MM.1S (cell line): Measurements from ENCODE around the gene POLR1D.

Source experiments
- EZH2 ChIP-seq: fragments of 300-600 bp; sonication (generic); optimal IDR thresholded peaks from 2 replicates; pipeline ENCODE3; 2017; ENCODE audit warnings: low read depth, mild to moderate bottlenecking, antibody characterized with exemption, low read length, mixed read lengths
- EZH2phosphoT487 ChIP-seq: fragments of 300-600 bp; sonication (generic); IDR thresholded peaks from 2 replicates; pipeline ENCODE4 v1.6.1; 2018; ENCODE audit warnings: antibody characterized with exemption, low read length
- TF ChIP-seq, protein P1 (sequence below): fragments of 300-600 bp; sonication (generic); IDR thresholded peaks from 2 replicates; pipeline ENCODE4 v1.5.1; 2016; ENCODE audit warnings: antibody characterized with exemption, low read length, mixed read lengths

DNA sequence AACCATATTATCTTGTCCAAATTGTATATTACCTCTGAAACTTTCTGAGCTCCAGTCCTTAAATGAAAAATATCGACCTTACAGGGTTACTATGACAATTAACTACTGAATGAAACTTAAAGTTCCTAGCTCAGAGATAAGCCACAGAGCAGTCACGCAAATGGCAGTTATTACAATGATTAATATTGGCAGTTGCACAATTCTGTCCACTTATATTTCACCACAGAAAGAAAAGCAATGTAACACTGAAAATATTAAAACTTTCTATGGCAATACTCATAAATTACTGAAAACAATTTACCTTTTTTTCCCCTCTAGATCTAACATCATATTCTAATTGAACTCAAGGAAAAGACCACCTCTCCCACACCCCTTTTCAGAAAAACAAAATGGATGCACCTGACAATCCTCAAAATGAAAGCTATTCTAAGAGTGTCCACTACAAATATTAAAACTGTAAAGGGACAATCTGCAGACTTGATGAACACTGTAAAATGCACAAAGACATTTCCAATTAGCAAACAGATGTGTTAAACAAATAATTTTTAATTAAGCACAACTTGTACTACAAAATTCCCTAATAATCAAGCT lies 16.0 kb upstream of the POLR1D start:
- TF ChIP-seq, protein P1, sequence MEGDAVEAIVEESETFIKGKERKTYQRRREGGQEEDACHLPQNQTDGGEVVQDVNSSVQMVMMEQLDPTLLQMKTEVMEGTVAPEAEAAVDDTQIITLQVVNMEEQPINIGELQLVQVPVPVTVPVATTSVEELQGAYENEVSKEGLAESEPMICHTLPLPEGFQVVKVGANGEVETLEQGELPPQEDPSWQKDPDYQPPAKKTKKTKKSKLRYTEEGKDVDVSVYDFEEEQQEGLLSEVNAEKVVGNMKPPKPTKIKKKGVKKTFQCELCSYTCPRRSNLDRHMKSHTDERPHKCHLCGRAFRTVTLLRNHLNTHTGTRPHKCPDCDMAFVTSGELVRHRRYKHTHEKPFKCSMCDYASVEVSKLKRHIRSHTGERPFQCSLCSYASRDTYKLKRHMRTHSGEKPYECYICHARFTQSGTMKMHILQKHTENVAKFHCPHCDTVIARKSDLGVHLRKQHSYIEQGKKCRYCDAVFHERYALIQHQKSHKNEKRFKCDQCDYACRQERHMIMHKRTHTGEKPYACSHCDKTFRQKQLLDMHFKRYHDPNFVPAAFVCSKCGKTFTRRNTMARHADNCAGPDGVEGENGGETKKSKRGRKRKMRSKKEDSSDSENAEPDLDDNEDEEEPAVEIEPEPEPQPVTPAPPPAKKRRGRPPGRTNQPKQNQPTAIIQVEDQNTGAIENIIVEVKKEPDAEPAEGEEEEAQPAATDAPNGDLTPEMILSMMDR, result no peak
- TF ChIP-seq EZH2, result no peak
- TF ChIP-seq EZH2phosphoT487, result no peak
